Activated CD4-positive, CD25-positive, alpha-beta regulatory T cell treated with anti-CD3 and anti-CD28 coated beads, Interleukin-2, amount 50 U/mL, for 72 hours (primary cell): ENCODE results near the gene CASQ1.

Source experiments
- DNase-seq: peaks from one replicate; pipeline ENCODE4 v3.0.0; 2021

The CASQ1 gene

DNA sequence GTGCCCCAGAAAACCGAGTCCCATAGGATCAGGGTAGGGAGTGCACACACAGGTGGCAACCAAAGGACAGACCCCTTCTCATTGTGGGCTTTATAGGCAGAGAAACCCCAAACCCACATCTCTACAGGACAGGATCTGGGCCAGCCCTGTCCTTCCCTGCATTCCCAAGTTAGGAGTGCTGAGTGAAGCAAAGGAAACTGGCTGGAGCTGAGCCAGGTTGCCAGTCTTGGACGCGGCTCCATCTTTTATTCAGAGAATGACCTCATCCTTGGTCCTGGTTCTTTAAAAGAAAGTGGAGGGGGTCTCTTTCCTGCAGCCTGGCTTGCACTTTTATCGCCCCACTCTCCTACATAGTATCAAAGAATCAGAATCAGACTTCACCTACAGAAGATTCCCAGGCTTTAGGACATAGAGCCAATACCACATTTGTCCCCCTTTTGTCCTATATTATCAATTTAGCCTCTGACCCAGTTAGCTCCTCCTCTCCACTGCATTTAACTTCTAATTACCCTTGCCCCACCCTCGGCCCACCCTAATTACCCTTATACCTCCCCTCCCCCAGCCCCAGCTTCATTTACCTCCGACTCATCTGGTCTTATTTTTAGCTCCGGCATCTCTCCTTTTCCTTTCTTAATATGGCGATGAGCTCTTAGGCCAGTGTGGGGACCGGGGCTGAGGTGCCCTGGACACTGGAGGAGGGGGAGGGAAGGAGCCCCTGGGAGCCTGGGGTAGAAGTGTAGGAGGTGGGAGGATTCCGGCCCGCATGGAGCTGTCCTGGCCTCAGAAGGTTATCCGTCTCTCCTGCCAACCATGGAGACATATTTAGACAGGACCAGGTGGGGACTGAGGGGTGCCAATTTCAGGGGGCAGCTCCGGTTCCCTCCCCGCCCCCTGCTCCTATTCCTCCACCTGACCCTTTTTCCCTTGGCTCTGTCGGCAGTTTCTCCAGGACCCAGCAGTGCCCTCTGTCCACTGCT is at the start of gene CASQ1:
CASQ1 (plus strand) TSS at position 927 of the 977 bp plus-strand sequence. CDS start 177 bp downstream, outside the sequence.
- DNase-seq, result no peak

GRCh38 chr1:160143695-160144094 is 46.7 kb upstream of the CASQ1 start:
- no peak for DNase-seq

- DNase-seq, result no peak
Measured at GRCh38 chr1:160144921-160145320, 45.5 kb upstream of the CASQ1 start.

- no peak for DNase-seq
Measured at GRCh38 chr1:160146107-160146506, 44.3 kb upstream of the CASQ1 start.

DNA sequence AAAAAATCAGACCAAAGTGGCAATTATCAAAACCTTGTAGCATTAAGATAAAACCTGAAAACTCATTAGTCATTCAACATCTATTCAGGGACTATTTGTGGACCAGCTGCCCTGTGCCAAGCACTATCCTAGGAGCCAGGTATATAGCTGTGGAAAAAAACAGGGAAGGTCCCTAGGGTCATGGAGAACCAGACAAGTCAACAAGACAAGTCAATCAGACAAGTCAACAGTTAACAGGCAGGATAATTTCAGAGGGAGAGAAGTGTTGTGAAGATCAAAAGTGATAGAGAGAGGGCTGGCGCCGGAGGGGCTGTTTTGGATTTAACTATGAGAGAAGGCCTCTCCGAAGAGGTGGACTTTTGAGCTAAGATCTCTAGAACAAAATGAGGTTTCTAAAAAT is 42.3 kb upstream of the CASQ1 start:
- no peak for DNase-seq

DNA sequence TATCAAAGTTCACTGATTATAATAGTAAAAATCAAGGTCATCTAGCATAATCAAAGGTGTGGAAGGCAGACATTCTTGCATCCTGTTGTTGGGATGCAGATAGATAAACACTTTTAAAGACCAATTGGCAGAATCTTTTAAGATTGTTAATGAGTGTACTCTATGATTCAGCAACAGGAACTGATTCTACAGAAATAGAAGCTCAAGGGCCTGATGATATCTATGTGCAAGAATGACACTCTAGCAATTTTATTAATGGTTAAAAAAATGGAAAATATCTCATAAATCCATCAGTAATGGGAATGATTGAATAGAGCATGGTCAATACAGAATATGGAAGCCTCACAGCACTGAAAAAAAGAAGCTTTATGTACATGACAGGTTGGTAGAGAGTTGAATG is 41.1 kb upstream of the CASQ1 start:
- DNase-seq, result no peak

- no peak for DNase-seq
Measured at GRCh38 chr1:160149716-160150115, 40.7 kb upstream of the CASQ1 start.

DNA sequence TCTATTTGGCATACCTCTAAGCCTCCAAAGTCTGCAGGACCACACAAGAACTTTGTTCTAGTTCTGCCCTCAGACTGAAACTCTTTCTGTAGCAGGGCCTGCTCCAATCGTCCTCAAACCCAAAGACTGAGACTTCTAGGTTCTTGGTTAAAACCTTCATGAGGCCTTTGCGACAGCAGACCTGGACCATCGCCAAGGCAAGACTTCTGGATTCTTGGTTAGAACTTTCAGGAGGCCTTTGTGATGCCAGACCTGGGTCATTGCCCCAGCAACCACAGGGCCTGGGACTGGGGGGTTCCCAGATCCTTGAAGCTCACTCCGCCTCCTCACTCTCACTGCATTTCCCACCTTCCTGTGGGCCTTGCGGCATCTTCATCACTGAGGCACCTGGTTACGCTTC is 39.1 kb upstream of the CASQ1 start, which contains the start of gene ATP1A4:
ATP1A4 (plus strand) TSS at position 301 of the 400 bp plus-strand sequence. CDS start 438 bp downstream, outside the sequence.
- DNase-seq, result no peak

- no peak for DNase-seq
Measured at GRCh38 chr1:160154790-160155189, 35.6 kb upstream of the CASQ1 start.

DNA sequence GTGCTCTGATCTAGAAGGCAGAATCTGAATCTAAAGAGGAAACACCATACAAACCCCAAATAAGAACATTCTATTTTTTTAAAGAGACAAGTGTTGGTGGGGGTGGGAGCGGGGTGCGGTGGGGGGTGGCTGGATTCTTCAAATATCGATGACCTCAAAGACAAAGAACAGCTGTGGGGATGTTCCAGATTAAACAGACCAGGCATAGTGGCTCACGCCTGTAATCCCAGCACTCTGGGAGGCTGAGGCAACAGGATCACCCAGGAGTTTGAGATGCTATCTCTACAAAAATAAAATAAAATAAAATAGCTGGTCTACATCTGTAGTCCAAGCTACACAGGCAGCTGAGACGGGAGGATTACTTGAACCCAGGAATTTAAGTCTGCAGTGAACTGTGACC is 34.0 kb upstream of the CASQ1 start:
- DNase-seq, result no peak

- DNase-seq, result no peak
Measured at GRCh38 chr1:160157174-160157573, 33.2 kb upstream of the CASQ1 start.

DNA sequence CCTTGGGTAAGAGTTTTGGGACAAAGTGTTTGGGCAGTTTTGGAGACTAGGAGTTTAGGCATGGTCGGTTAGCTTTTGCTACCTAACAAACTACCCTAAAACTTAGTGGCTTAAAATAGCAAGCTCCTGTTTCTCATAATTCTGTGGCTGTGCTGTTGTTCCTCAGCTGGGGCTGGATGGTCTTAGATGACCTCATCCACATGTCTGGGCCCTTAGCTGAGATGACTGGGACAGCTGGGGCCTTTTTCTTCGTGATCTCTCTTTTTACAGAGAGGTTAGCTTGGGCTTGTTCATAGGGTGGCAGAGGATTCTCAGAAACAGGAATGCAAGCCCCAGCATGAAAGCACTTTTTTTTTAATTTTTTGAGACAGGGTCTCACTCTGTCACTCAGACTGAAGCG is 32.3 kb upstream of the CASQ1 start:
- no peak for DNase-seq

GRCh38 chr1:160158534-160158933 is 31.8 kb upstream of the CASQ1 start:
- no peak for DNase-seq

DNA sequence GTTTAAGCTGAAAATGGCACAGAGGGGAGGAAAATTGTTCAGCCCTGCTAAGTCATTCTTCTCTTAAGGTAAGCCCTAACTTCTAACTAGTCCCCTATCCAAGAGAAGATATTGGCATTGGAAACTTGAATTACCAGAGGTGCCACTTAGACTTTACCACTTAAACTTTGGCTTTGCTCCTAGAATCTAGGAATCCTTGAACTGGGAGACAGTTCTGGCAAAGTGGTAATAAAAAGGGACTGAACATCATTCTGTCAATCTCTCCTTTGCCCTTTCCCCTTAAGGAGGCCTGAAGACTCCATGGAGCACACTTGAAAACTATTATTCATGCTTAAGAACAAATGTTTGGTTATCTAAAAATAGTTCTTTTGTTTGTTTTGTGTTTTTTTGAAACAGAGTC is 30.5 kb upstream of the CASQ1 start:
- DNase-seq, result no peak

DNA sequence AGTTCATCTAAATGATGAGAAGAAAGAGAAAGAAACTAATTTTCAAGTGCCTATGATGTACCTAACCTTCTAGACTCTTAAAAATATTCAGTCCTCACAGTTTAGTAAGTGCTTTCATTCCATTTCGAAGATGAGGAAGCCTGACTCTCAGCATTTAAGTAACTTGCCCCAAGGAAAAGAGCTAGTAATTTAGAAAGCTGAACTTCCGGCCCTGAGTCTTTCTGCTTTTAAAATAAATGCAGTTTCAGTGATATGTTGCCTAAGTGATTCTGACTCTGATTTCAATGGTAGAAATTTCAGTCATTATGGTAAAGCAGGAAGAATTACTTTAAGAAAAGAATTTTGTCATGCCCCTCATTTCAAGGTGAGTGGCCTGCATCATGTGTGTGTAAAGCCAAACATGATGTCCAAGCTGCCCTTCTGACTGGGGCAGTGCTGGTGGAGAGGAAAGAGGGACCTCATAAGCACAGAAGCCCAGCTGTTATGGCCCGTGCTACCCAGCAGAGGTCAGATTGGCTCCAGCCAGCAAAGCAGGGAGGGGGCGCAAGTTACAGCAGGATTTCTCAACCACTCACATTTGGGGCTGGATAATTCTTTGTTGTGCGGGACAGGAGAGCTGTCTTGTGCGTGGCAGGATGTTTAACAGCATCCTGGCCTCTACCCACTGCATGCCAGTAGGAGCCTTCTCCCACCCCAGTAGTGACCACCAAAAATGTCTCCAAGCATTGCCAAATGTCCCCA is 28.2 kb upstream of the CASQ1 start:
- DNase-seq, result no peak

GRCh38 chr1:160162931-160163330 is 27.4 kb upstream of the CASQ1 start:
- no peak for DNase-seq

GRCh38 chr1:160163615-160164014 is 26.8 kb upstream of the CASQ1 start:
- no peak for DNase-seq

GRCh38 chr1:160164121-160164520 is 26.3 kb upstream of the CASQ1 start:
- DNase-seq, result no peak

DNA sequence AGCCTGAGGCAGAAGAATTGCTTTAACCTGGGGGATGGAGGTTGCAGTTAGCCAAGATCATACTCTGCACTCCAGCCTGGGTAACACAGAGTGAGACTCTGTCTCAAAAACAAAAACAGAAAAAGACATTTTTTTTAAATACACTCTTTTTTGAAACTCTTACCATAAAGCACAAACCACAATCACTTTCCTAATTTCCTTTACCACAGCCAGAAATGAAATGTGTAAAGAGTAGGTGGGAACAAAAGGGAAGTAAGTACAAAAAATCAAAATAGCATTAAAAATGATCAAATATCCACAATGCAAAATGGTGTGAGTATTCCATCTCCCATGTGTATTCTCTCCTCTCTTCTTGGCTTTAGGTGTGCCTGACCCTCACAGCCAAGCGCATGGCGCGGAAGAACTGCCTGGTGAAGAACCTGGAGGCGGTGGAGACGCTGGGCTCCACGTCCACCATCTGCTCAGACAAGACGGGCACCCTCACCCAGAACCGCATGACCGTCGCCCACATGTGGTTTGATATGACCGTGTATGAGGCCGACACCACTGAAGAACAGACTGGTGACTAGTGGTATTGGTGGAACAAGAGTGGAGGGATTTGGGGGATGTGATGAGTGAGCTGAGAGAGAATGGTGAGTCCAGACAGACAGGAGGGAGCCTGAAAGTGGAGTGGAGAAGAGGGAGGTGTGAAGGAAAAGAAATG is 24.1 kb upstream of the CASQ1 start:
- no peak for DNase-seq

- DNase-seq, result no peak
Measured at GRCh38 chr1:160167056-160167455, 23.3 kb upstream of the CASQ1 start.

DNA sequence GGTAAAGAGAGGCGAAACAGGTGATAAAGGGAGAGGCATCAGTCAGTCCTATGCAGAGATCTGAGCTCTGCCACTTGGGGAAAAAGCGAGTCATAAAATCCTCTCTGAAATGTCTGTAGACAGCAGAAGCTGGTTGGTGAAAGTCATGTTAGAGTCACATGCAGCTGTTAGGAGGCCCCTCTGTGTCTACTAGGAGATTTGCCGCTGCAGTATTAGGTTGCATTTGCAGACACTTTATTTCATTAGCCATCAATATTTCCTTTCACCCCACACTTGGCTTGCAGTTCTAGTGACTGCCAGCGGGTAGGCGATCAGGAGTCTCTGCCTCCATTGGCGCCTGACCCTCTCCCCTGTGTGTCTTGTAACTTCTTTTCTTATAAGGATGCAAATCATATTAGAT is 22.8 kb upstream of the CASQ1 start:
- no peak for DNase-seq

DNA sequence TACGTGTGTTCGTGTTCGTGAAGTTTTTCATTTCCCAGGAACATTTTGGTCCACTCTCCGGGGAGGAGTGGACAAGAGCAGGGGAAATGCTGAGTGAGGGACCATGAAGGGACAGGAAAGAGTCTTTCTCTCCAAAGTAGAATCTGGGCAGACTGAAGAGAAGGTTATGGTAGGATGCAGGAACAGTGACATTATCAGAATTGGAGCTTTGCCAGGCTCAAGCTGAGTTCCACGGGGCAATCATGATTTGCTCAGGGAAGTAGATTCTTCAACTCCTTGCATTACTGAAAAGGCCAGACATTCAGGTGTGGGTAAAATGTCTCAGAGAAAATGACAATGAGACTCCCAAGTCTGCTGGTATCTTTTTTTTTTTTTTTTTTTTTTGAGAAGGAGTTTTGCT is 22.4 kb upstream of the CASQ1 start:
- DNase-seq, result no peak
